HG03565 (cell line): ENCODE measurements around the gene THEM4.

Source experiments
- ATAC-seq: cut with Tn5 transposase; IDR thresholded peaks from one replicate; pipeline ENCODE4 v1.9.1; 2021; ENCODE audit warnings: mild to moderate bottlenecking, moderate library complexity; ENCODE audit not compliant: unreplicated experiment

The THEM4 gene

DNA sequence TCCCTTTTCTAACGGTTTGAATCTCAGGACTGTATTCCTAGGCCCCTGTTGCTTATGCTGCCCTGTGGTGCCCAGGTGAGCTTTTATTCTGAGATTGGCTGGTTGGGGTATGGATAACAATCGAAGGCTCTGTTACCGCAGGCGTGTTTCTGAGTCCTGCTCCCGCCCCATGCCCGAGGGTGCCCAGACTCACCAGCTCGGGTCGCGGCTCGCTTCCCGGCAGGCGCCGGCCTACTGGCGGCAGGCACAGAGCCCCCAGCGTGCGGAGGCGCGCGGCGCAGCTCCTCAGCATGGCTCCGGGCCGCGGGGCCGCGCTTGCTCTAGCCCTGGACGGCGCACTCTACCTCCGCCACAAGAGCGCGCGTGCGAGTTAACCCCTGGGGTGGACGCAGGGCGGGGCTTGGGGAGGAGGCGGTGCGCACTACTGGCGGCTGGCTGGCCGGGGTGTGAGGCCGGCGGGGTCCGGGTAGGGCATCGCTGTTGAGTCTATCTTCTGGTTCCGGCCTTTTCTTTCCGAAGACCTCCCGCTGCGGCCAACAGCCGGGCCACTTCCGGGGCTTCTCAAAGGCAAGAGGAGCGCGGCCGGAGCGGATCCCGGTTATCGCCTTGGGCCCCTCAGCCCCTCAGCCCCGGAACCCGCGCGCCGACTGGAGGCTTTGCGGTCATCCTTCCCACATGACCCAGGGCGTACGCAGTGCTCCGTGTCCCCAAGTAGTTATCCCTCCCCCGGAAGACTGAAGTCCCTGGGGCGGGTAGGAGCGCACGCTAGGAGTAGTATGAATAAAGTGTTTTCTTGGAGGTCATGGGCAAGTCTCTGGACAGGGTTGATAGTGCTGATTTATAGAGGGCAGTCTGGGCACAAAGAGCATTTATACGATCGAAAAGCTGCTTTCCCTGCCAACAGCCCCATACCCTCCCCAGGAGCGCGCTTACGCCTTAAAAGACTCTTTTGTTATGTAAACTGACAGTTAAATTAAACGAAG lies at the start of gene THEM4:
THEM4 (minus strand) TSS at position 345 of the 983 bp plus-strand sequence; CDS start at position 292, 53 bp downstream.
- peak; percentile 92 for ATAC-seq

GRCh38 chr1:151958959-151959358 lies 49.6 kb upstream of the THEM4 start:
- ATAC-seq = no peak

GRCh38 chr1:151956957-151957497 lies 47.7 kb upstream of the THEM4 start:
- no peak for ATAC-seq

DNA sequence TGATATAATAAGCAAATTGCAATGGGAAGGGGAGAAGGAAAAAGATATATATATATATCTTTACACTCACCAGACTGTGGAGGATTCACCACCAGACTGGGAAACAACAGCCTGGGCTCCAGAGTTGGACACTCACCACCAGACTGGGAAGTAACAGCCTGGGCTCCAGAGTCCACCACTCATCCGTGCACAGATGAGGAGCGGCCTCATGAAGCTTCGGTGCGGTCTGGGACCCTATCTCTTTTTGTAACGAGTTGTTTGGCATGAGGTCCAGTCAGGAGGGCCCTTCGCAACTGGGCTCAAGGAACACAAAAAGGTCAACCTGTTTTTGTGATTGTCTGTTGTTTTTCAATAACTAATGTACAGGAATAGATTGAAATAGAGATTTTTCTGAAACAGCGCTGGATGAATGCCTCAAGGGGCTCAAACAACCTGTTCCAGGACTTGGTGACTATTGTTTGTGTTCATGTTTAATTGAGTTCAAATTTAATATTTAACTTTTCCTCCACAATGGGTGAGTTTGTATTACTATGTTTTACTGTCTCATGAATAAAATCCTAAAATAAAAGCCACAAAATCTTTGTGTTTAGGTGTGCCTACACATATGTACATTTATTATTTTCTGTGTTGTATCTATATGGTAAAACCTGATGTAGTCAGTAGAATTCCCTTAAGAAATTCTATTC lies 44.2 kb upstream of the THEM4 start:
- ATAC-seq = no peak

- ATAC-seq = no peak
Measured at GRCh38 chr1:151952811-151953210, 43.5 kb upstream of the THEM4 start.

- ATAC-seq = no peak
Measured at GRCh38 chr1:151949371-151950193, 40.3 kb upstream of the THEM4 start.

- ATAC-seq = no peak
Measured at GRCh38 chr1:151948506-151948905, 39.2 kb upstream of the THEM4 start.

DNA sequence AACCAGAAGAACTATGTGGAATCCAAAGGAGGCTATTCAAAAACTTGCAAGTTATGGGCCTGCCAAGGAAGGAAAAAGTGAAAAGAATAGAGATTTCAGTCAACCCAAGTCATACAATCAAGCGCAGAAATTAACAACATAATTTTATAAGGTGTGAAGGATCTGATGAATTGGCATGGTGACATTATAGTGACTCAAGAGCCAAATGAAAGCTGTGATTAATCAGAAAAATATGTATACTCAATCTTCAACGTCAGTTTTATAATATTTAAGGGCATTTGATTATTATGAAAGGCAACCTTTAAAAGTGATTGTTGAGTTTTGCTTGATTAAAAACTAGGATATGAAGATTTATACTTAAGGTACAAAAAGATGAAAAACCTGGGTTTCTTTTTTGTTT lies 37.8 kb upstream of the THEM4 start:
- no peak for ATAC-seq

- peak; percentile 41 for ATAC-seq
Measured at GRCh38 chr1:151945725-151946722, 36.7 kb upstream of the THEM4 start.

DNA sequence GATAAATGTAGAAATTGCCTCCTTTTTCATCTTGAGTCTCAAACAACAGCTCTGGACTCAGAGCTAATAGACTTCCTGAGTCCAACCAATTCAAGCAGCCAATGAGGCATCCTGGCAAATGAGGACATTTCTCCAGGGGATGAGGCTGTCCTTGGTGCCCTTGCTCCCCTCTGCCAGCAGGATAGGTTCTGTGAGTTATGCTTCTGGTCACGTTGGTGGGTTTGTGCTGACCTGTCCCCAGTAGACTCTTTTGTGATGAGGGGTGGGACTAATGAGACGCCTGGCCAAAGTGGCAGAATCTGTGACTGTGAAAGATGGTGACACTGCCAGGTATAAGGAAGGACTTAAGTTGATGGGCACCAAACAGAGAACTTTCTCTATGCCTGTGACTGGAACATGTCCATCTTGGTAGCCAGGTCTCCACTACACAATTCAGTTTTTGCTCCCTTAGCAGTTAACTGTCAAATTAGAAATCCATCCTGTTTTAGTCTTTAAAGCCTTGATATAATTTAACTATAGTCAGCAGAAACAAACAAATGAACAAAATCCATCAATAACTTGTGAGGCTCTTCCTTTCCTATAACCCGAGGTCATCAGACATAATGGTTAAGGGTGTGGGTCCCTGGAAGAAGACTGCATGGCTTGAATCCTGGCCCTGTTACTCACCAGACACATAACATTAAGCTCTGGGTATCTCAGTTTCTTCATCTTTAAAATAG lies 35.7 kb upstream of the THEM4 start:
- no peak for ATAC-seq

- ATAC-seq = no peak
Measured at GRCh38 chr1:151944126-151944856, 35.0 kb upstream of the THEM4 start.

- ATAC-seq = no peak
Measured at GRCh38 chr1:151943591-151943990, 34.3 kb upstream of the THEM4 start.

DNA sequence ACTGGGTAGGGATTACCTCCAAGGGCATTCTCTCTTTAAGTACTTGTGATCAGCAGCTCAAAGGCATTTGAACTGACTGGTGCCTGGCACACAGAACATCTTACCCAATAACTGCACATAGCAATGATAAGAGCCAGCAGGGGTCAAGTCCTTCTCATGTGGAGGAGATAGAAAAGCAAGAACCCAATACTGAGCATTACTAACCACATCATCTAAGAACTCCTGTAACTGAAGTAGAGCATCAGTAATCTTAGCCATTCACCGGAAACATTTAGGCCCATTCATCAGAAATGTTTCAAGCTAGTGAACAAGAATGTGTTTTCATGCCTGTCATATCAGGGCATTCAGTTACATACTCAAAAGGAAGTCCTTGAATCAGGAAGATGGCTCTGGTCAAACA lies 33.6 kb upstream of the THEM4 start:
- ATAC-seq = no peak

GRCh38 chr1:151940541-151940940 lies 31.2 kb upstream of the THEM4 start:
- ATAC-seq = no peak

- no peak for ATAC-seq
Measured at GRCh38 chr1:151939779-151940178, 30.5 kb upstream of the THEM4 start.

DNA sequence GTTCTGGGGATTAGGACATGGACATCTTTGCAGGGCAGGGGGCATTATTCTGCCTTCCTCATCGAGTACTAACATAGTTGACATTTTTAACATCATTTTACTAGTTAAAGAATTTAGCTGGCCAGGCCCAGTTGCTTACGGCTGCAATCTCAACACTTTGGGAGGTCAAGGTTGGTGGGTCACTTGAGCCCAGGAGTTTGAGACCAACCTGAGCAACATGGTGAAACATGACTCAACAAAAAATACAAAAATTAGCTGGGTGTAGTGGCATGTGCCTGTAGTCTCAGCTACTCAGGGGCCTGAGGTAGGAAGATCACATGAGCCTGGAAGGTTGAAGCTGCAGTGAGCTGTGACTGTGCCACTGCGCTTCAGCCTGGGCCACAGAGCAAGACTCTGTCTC lies 29.8 kb upstream of the THEM4 start:
- ATAC-seq = no peak

GRCh38 chr1:151936653-151937052 lies 27.3 kb upstream of the THEM4 start:
- ATAC-seq = no peak

- ATAC-seq = no peak
Measured at GRCh38 chr1:151935894-151936602, 26.7 kb upstream of the THEM4 start.
